ENCODE measurements around the gene PASK. TPM values are rescaled to one million over a fixed set of nuclear protein-coding genes. Genes with fewer than 3 reads are reported as not detected.

PASK gene
- polyA plus RNA-seq, 4 donors = 4.7 to 14.7 (median 6.2) TPM

DNA sequence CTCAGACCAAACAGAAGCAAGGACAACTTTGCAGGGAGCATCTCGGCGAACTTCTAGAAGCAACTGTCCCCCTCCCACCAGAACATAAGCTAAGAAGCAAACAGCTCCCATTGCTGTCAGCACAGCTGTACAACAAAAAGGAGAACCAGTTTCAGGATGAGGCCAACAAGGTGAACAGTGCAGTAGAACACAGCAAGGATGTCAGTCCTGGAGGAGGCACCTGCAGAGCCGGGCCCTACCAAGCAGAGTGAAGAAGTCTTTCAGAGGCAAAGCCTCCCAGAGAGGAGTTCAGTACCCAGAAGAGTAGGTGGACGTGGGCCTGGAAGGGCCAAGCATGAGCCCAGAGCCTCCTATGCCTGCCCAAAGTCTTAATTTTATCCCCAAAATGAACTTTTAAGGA is 1.0 kb downstream of the PASK start:
- 61 to 81% (median 69%) methylated on average over 4 of the region's 4 CpGs for WGBS, 3 donors
- H3K9me3 ChIP-seq (ENCODE audit: control insufficient read depth in 2 of 2, insufficient read depth in 1 of 2, low read depth in 1 of 2, low read length in 1 of 2) = no peaks in the 10 kb centered on the region
- no peaks in the 10 kb centered on the region for H3K27me3 ChIP-seq (ENCODE audit: control insufficient read depth in 3 of 3, insufficient read depth in 3 of 3, low read length in 3 of 3)
- FAIRE-seq = no peak
- no peak overlapping the region for H3K27ac ChIP-seq (ENCODE audit: low read depth in 1 of 3, low read length in 2 of 3)
- H3K36me3 ChIP-seq (ENCODE audit: control insufficient read depth in 3 of 3, insufficient read depth in 2 of 3, low read depth in 1 of 3, low read length in 3 of 3) = peaks cover 0 to 8% (median 0%) of the 10 kb centered on the region in 3 donors
- no peak for DNase-seq
- H3K4me1 ChIP-seq (ENCODE audit: control insufficient read depth in 3 of 3, insufficient read depth in 2 of 3, low read depth in 1 of 3, low read length in 2 of 3) = peaks cover 2 to 5% (median 3%) of the 10 kb centered on the region in 3 donors
- peak overlapping the region in 2 of 3 donors; percentile 86 to 99 for H3K4me3 ChIP-seq (ENCODE audit: low read depth in 1 of 3, low read length in 3 of 3)

DNA sequence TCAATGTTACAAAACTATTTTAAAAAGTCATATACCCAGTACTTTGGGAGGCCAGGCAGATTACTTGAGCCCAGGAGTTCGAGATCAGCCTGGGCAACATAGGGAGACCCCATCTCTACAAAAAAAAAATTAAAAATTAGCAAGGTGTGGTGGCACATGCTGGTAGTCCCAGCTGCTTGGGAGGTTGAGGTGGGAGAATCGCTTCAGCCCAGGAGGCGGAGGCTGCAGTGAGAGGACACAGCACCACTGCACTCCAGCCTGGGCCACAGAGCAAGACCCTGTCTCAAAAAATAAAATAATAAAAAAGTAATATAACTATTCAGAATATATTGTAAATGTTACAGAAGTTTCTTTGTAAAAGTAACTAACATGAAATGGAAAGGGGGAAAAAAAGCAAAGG is 1.9 kb downstream of the PASK start:
- FAIRE-seq = no peak
- H3K27me3 ChIP-seq (ENCODE audit: control insufficient read depth in 3 of 3, insufficient read depth in 3 of 3, low read length in 3 of 3) = no peaks in the 10 kb centered on the region
- H3K36me3 ChIP-seq (ENCODE audit: control insufficient read depth in 3 of 3, insufficient read depth in 2 of 3, low read depth in 1 of 3, low read length in 3 of 3) = peaks cover 0 to 9% (median 0%) of the 10 kb centered on the region in 3 donors
- no peak overlapping the region for H3K4me3 ChIP-seq (ENCODE audit: low read depth in 1 of 3, low read length in 3 of 3)
- peaks cover 2 to 5% (median 3%) of the 10 kb centered on the region in 3 donors for H3K4me1 ChIP-seq (ENCODE audit: control insufficient read depth in 3 of 3, insufficient read depth in 2 of 3, low read depth in 1 of 3, low read length in 2 of 3)
- DNase-seq = no peak
- H3K27ac ChIP-seq (ENCODE audit: low read depth in 1 of 3, low read length in 2 of 3) = no peak overlapping the region
- H3K9me3 ChIP-seq (ENCODE audit: control insufficient read depth in 2 of 2, insufficient read depth in 1 of 2, low read depth in 1 of 2, low read length in 1 of 2) = no peaks in the 10 kb centered on the region
- 96 to 99% (median 97%) methylated on average over 3 of the region's 3 CpGs for WGBS, 3 donors

DNA sequence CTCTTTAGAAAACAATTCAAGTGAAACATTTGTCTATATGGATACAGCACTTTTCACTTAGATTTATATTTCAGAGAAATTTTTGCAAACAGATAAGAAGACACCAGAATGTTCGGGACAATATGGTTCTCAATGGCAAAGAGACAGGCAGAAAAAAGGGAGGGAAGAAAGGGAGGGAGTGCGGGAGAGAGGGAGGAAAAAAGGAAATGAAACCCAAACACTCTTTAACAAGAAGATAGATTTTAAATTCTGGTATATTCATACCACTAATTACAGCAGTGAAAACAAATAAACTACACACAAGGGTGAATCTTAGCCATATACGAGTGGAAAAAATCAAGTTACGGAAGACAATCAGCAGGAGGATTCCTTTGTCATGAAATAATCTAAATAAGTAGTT is 3.0 kb downstream of the PASK start:
- Histone ChIP-seq H3K27ac (ENCODE audit: low read depth in 1 of 3, low read length in 2 of 3) (no peak overlapping the region), H3K4me1 (ENCODE audit: control insufficient read depth in 3 of 3, insufficient read depth in 2 of 3, low read depth in 1 of 3, low read length in 2 of 3) (peaks cover 1 to 3% (median 2%) of the 10 kb centered on the region in 3 donors), H3K36me3 (ENCODE audit: control insufficient read depth in 3 of 3, insufficient read depth in 2 of 3, low read depth in 1 of 3, low read length in 3 of 3) (peaks cover 0 to 13% (median 0%) of the 10 kb centered on the region in 3 donors), H3K27me3 (ENCODE audit: control insufficient read depth in 3 of 3, insufficient read depth in 3 of 3, low read length in 3 of 3) (no peaks in the 10 kb centered on the region), H3K9me3 (ENCODE audit: control insufficient read depth in 2 of 2, insufficient read depth in 1 of 2, low read depth in 1 of 2, low read length in 1 of 2) (no peaks in the 10 kb centered on the region), H3K4me3 (ENCODE audit: low read depth in 1 of 3, low read length in 3 of 3) (no peak overlapping the region)
- FAIRE-seq (no peak), DNase-seq (no peak)
- 73 to 82% (median 81%) methylated on average over 4 of the region's 4 CpGs for WGBS, 3 donors

DNA sequence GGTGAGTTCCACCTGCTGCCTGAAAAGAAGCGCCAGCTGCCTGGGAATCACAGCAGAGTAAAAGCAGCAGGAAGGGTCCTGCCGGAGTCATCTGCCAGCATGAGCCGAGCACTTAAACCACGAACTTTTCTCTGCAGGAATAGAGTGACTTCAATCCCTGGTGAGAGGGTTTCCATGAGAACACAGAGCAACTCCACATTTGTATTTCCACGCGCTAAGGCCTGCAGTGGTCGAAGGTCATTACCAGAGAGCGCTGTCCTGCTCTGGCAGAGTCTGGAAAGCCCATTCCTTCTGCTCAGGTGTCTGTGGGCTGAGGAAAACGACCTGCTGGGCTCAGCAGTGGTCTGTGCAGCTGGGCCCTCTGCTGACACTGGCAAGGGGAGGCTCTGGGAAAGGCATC is 6.7 kb downstream of the PASK start:
- no peaks in the 10 kb centered on the region for H3K9me3 ChIP-seq (ENCODE audit: control insufficient read depth in 2 of 2, insufficient read depth in 1 of 2, low read depth in 1 of 2, low read length in 1 of 2)
- H3K27ac ChIP-seq (ENCODE audit: low read depth in 1 of 3, low read length in 2 of 3) = no peak overlapping the region
- H3K4me1 ChIP-seq (ENCODE audit: control insufficient read depth in 3 of 3, insufficient read depth in 2 of 3, low read depth in 1 of 3, low read length in 2 of 3) = no peaks in the 10 kb centered on the region
- 66 to 84% (median 70%) methylated on average over 9 of the region's 9 CpGs for WGBS, 3 donors
- H3K4me3 ChIP-seq (ENCODE audit: low read depth in 1 of 3, low read length in 3 of 3) = no peak overlapping the region
- no peak for FAIRE-seq
- H3K36me3 ChIP-seq (ENCODE audit: control insufficient read depth in 3 of 3, insufficient read depth in 2 of 3, low read depth in 1 of 3, low read length in 3 of 3) = peaks cover 0 to 45% (median 0%) of the 10 kb centered on the region in 3 donors
- DNase-seq = peak in 1 of 2 donors; percentile 25
- H3K27me3 ChIP-seq (ENCODE audit: control insufficient read depth in 3 of 3, insufficient read depth in 3 of 3, low read length in 3 of 3) = no peaks in the 10 kb centered on the region

DNA sequence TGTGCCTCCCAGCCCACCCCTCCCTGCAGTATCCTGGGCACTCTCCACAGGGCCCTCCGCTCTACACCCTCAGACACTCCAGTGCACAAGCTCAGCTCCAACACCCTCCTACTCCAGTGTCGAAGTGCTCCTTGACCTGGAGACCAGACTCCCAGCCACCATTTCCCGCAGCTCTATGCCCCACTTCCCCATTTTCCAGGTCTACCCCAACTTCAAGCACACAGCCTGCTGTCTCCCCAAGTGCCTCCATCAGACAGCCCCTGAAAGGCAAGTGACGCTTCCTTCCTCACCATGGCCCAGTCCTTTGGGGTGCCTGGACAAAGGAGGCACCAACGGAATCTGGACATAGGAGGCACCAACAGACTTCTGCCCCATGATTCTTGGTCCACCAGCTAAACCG is 7.2 kb downstream of the PASK start:
- 94 to 97% (median 96%) methylated on average over 6 of the region's 6 CpGs for WGBS, 3 donors
- Histone ChIP-seq H3K27ac (ENCODE audit: low read depth in 1 of 3, low read length in 2 of 3) (no peak overlapping the region), H3K4me1 (ENCODE audit: control insufficient read depth in 3 of 3, insufficient read depth in 2 of 3, low read depth in 1 of 3, low read length in 2 of 3) (no peaks in the 10 kb centered on the region), H3K27me3 (ENCODE audit: control insufficient read depth in 3 of 3, insufficient read depth in 3 of 3, low read length in 3 of 3) (no peaks in the 10 kb centered on the region), H3K36me3 (ENCODE audit: control insufficient read depth in 3 of 3, insufficient read depth in 2 of 3, low read depth in 1 of 3, low read length in 3 of 3) (peaks cover 0 to 50% (median under 1%) of the 10 kb centered on the region in 3 donors), H3K4me3 (ENCODE audit: low read depth in 1 of 3, low read length in 3 of 3) (no peak overlapping the region), H3K9me3 (ENCODE audit: control insufficient read depth in 2 of 2, insufficient read depth in 1 of 2, low read depth in 1 of 2, low read length in 1 of 2) (no peaks in the 10 kb centered on the region)
- DNase-seq (no peak), FAIRE-seq (no peak)

DNA sequence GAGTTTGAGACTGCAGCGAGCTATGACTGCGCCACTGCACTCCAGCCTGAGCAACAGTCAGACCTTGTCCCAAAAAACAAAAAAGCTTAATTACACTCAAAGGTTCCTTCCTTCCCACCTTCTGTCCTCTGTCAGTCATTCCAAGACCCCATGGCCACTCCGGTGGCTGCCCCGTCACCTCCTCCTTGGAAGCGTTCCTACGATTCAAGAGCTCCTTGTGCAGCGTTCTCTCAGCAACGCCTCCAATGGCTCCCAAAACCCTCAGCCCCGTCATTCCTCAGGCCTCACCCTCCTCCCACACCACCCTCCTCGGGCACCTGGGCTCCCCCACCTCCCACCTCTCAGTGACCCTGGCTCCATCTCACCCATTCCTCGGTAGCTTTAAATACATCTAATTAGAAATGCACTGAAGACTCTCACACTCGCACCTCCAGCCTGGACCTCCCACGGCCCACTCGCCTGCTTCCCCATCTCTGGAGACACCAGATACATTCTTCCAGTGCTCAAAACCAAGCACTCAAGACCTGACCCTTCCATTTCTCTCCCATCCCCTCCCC is 8.0 kb downstream of the PASK start:
- Histone ChIP-seq H3K36me3 (ENCODE audit: control insufficient read depth in 3 of 3, insufficient read depth in 2 of 3, low read depth in 1 of 3, low read length in 3 of 3) (peaks cover 0 to 57% (median 2%) of the 10 kb centered on the region in 3 donors), H3K9me3 (ENCODE audit: control insufficient read depth in 2 of 2, insufficient read depth in 1 of 2, low read depth in 1 of 2, low read length in 1 of 2) (no peaks in the 10 kb centered on the region), H3K4me3 (ENCODE audit: low read depth in 1 of 3, low read length in 3 of 3) (no peak overlapping the region), H3K4me1 (ENCODE audit: control insufficient read depth in 3 of 3, insufficient read depth in 2 of 3, low read depth in 1 of 3, low read length in 2 of 3) (peaks cover 0 to 1% (median 0%) of the 10 kb centered on the region in 3 donors), H3K27ac (ENCODE audit: low read depth in 1 of 3, low read length in 2 of 3) (no peak overlapping the region), H3K27me3 (ENCODE audit: control insufficient read depth in 3 of 3, insufficient read depth in 3 of 3, low read length in 3 of 3) (no peaks in the 10 kb centered on the region)
- FAIRE-seq (no peak), DNase-seq (no peak)
- 95 to 96% (median 95%) methylated on average over 14 of the region's 14 CpGs for WGBS, 3 donors

DNA sequence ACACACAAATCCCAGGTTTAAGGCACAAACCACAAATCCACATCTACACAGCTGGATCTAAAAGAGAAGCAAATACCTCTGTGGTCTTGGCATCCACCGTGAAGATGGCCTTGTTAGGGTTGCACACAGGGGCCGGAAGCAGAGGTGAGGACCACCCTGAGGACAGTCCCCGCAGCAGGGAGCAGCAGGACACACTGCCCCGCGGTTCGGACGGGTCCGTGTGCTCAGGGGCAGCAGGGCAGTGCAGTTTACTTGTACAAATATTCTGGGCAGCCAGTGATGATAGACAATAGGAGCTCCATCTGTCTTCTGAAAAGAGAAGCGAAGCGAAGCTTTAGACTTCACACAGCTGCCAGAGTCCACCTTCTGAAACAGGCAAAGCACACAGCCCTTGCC is 8.8 kb downstream of the PASK start:
- H3K4me1 ChIP-seq (ENCODE audit: control insufficient read depth in 3 of 3, insufficient read depth in 2 of 3, low read depth in 1 of 3, low read length in 2 of 3) = peaks cover 0 to 6% (median 0%) of the 10 kb centered on the region in 3 donors
- H3K27me3 ChIP-seq (ENCODE audit: control insufficient read depth in 3 of 3, insufficient read depth in 3 of 3, low read length in 3 of 3) = no peaks in the 10 kb centered on the region
- no peaks in the 10 kb centered on the region for H3K9me3 ChIP-seq (ENCODE audit: control insufficient read depth in 2 of 2, insufficient read depth in 1 of 2, low read depth in 1 of 2, low read length in 1 of 2)
- FAIRE-seq (no peak), DNase-seq (no peak)
- no peak overlapping the region for H3K4me3 ChIP-seq (ENCODE audit: low read depth in 1 of 3, low read length in 3 of 3)
- H3K36me3 ChIP-seq (ENCODE audit: control insufficient read depth in 3 of 3, insufficient read depth in 2 of 3, low read depth in 1 of 3, low read length in 3 of 3) = peaks cover 0 to 64% (median 2%) of the 10 kb centered on the region in 3 donors
- WGBS, 3 donors = 97% methylated on average over 10 of the region's 10 CpGs
- no peak overlapping the region for H3K27ac ChIP-seq (ENCODE audit: low read depth in 1 of 3, low read length in 2 of 3)

DNA sequence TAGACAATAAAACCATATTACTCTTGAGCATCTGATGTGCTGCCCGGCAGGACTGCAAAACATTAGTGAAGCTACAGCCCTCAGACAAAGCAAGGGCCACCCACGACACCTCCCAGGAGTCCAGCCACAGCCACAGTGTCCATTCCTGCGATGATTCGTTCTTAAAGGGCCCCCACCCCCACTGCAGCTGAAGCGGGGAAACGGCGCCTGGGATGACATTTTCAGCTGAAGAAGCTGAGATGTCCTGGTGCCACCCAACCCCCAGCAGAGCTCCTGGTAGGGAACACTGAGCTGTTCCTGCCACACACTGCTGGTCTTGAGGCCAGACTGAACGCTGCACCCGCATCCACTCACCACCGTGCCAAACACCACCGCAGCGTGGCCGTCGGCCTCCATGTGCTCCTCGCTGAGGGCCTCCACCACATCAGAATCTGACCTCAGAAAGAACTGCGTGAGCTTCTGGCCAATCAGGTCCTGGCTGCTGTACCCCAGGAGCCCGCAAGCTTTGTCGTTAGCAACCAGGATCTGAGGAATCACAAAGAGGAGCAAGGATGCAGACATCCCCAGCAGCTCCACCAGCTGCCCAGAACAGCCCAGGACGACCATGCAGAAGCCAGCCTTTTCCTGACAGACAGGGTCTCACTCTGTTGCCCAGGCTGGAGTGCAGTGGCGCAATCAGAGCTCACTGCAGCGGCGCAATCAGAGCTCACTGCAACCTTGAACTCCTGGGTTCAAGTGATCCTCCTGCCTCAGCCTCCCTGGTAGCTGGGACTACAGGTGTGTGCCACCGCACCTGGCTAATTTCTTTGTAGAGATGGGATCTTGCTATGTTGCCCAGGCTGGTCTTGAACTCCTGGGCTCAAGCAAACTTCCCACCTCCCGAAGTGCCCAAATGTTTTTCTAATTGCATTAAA is 9.5 kb downstream of the PASK start:
- H3K4me3 ChIP-seq (ENCODE audit: low read depth in 1 of 3, low read length in 3 of 3) = no peak overlapping the region
- peaks cover 0 to 10% (median 0%) of the 10 kb centered on the region in 3 donors for H3K4me1 ChIP-seq (ENCODE audit: control insufficient read depth in 3 of 3, insufficient read depth in 2 of 3, low read depth in 1 of 3, low read length in 2 of 3)
- DNase-seq (no peak), FAIRE-seq (no peak)
- 89 to 95% (median 93%) methylated on average over 24 of the region's 24 CpGs for WGBS, 3 donors
- no peak overlapping the region for H3K27ac ChIP-seq (ENCODE audit: low read depth in 1 of 3, low read length in 2 of 3)
- H3K36me3 ChIP-seq (ENCODE audit: control insufficient read depth in 3 of 3, insufficient read depth in 2 of 3, low read depth in 1 of 3, low read length in 3 of 3) = peaks cover 0 to 68% (median 2%) of the 10 kb centered on the region in 3 donors
- H3K9me3 ChIP-seq (ENCODE audit: control insufficient read depth in 2 of 2, insufficient read depth in 1 of 2, low read depth in 1 of 2, low read length in 1 of 2) = no peaks in the 10 kb centered on the region
- no peaks in the 10 kb centered on the region for H3K27me3 ChIP-seq (ENCODE audit: control insufficient read depth in 3 of 3, insufficient read depth in 3 of 3, low read length in 3 of 3)

All from small intestine (tissue), 7 donors.